GM18520 (cell line): Measurements from ENCODE around the gene TEX54.
"Not testable (repeated sequence)": the region's sequence is repeated elsewhere in the genome, so short reads cannot be mapped to it uniquely, and the experiment has no call there.

ENCODE experiments used
- ATAC-seq: cut with Tn5 transposase; IDR thresholded peaks from one replicate; pipeline ENCODE4 v1.9.1; 2021; ENCODE audit not compliant: unreplicated experiment

The TEX54 gene

GRCh38 chr11:62832336-62833234 lies at the start of gene TEX54:
Gene TEX54 (minus strand): TSS chr11:62832841.
- ATAC-seq, result no peak

DNA sequence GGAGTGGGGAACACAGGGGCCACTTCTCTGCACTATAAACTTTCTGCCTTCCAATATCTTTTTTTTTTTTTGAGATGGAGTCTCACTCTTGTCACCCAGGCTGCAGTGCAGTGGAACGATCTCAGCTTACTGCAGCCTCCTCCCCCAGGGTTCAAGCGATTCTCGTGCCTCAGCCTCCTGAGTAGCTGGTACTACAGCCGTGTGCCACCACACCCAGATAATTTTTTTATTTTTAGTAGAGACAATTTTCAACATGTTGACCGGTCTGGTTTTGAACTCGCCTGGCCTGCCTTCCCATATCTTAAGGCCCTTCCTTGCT lies 49.7 kb upstream of the TEX54 start:
- ATAC-seq, result no peak

DNA sequence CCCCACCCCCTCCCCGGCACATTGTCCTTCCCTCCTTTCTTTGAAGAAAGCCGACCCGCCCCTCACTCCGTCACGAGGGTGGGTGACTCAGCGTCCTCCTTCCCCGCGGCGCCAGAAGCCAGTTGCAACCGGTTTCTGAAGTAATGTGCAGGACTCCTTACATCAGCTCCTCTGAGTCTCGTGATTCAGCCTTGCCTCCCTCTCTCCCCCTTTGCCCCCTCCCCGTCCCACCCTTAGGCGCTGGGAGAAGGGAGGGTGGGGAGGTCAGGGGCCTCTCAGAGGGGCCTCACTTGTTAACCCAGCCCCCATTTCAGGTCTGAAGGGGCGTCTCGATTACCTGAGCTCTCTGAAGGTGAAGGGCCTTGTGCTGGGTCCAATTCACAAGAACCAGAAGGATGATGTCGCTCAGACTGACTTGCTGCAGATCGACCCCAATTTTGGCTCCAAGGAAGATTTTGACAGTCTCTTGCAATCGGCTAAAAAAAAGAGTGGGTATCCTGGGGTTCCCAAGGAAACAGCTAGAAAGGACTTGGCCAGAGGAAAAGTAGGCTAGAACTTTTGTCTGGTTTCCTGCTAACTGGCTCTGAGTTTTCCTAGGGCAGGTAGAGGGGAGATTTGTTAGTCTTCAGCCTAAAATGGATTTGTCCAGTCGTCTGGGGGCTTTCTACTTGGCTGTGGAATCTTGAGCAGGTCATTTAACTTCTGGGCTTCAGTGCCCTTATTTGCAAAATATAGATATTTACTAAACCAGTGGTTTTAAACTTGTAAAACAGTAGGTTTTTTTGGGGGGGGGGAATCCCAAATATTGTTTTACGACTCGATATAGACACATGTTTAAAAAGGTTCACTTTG lies 49.2 kb upstream of the TEX54 start:
- peak; percentile 23 for ATAC-seq

DNA sequence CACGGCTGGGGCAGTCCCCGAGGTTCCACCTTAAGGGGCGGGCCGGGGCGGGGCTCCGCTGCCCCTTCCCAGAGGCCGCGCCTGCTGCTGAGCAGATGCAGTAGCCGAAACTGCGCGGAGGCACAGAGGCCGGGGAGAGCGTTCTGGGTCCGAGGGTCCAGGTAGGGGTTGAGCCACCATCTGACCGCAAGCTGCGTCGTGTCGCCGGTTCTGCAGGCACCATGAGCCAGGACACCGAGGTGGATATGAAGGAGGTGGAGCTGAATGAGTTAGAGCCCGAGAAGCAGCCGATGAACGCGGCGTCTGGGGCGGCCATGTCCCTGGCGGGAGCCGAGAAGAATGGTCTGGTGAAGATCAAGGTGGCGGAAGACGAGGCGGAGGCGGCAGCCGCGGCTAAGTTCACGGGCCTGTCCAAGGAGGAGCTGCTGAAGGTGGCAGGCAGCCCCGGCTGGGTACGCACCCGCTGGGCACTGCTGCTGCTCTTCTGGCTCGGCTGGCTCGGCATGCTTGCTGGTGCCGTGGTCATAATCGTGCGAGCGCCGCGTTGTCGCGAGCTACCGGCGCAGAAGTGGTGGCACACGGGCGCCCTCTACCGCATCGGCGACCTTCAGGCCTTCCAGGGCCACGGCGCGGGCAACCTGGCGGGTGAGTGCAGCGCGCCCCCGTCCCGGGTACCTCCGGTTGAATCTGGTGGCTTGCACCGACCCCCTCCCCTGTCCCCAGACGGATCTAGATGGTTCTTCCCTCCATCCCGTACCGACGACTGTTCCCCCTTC lies 48.4 kb upstream of the TEX54 start, which contains the start of gene SLC3A2:
SLC3A2 (plus strand) TSS at position 94 of the 776 bp plus-strand sequence; CDS start at position 222, 128 bp downstream.
- ATAC-seq, result peak; percentile 61

DNA sequence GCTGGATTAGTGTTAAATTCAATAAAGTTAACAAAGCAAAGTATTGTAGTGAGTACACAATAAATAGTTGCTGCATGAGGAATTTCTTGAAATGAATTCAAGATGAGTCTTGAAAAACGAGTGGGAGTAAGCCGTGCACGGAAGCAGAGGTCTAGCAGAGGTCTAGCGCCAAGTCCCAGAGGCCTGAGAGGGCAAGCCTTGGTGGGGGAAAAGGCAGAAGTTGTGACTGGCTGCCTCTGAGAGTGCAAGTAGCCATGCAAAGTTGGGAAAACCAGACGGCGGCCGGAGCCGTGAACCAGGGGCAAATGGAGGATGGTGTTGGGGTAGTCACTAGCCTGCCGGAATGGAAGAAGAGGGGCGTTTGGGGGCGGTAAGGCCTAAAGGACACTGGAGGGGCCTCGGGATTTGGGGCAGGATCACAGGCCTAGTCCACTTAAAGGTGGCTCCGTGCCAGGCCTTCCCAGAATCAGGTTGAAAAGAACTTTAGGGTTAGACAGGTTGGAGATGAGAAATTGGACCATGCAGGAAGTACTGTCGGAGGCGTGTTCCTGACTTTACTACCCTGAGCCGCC lies 47.7 kb upstream of the TEX54 start:
- ATAC-seq, result no peak

DNA sequence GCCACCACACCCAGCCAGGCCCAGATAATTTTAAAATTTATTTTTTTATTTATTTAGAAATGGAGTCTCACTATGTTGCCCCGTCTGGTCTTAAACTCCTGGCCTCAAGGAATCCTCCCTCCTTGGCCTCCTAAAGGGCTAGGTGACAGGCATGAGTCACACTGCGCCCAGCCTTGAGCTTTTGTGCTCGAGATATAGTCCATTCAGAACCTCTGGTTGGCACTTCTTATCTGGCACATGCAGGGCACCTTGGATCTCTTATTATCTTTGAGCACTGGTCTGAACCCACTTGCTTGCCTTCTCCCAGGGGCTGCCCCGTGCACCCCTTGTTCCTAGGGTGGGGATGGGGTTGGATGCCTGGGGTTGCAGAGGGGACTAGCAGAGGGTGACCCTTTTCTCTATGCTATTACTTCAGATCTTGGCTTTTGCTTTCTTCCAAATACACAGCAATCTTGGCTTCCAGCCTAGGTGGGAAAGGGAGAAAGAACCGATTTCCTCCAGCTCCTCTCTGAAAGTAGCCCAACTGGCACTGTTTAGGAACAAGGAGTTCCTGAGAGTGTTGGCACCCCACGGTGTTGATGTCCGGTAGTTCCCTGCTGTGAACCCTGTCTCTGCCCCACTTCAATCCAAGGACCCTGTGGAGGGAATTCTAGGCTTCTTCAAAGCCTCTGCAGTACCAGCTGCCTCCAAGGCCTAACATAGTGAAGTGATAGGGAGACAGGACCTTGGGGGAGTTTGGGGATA lies 46.8 kb upstream of the TEX54 start:
- ATAC-seq, result no peak

DNA sequence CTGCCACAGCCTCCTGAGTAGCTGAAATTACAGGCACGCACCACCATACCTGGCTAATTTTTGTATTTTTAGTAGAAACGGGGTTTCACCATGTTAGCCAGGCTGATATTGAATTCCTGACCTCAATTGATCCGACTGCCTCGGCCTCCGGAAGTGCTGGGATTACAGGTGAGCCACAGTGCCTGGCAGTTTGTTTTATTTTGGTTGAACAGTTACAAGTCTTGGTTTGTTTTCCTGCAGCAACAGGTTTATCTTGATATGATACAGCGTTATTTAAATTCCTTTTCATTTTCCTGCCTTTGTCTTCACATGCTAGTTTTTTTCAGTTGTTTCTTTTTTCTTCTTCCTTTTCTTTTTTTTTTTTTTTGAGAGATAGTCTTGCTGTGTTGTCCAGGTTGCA lies 44.1 kb upstream of the TEX54 start:
- no peak for ATAC-seq

DNA sequence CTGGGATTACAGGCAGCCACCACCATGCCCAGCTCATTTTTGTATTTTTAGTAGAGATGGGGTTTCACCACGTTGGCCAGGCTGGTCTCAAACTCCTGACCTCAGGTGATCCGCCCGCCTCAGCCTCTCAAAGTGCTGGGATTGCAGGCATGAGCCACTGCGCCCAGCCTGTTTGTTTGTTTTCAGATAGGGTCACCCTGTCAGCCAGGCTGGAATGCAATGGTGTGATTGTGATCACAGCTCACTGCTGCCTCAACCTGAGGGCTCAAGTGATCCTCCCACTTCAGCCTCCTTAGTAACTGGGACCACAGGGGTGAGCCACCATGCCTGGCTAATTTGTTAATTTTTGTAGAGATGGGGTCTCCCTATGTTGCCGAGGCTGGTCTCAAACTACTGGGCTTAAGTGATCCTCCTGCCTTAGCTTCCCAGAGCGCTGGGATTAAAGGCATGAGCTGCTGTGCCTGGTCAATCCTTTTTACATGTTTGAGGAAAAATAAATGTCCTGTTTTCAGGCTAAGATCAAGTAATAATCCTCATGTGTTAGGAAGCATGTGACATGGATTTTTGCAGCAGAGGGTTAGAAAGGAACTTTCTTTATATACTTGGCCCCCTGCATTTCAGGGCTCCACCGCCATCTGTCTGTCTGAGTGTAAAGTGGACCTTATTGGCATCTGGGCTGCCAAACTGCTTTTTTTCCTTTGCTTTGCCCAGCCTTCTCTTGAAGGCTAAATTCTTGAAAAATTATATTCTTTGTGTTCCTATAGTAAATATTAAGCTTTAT lies 43.2 kb upstream of the TEX54 start:
- ATAC-seq, result no peak

GRCh38 chr11:62874851-62875250 lies 42.2 kb upstream of the TEX54 start:
- ATAC-seq, result no peak

- no peak for ATAC-seq
Measured at GRCh38 chr11:62865635-62866034, 33.0 kb upstream of the TEX54 start.

GRCh38 chr11:62863687-62864335 lies 31.2 kb upstream of the TEX54 start:
- ATAC-seq, result no peak

- not testable (repeated sequence) for ATAC-seq
Measured at GRCh38 chr11:62861564-62862192, 29.0 kb upstream of the TEX54 start.

GRCh38 chr11:62860835-62861563 lies 28.4 kb upstream of the TEX54 start:
- ATAC-seq, result no peak

GRCh38 chr11:62859281-62859703 lies 26.7 kb upstream of the TEX54 start:
- ATAC-seq, result not testable (repeated sequence)

DNA sequence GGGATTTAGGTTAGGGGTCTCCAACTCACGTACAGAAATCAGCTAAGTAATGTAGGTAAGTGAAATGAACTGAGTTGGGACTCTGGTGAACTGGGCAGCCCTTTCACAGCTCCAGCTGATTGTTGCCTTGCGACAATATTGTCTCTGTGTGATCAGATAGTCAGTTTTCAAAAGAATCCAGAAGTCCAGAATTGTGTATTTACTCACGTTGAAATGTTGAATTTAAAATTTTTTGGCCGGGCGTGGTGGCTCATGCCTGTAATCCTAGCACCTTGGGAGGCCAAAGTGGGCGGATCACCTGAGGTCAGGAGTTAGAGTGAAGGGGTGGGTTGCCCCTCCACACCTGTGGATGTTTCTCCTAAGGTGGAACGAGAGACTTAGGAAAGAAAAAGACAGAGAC lies 25.6 kb upstream of the TEX54 start:
- ATAC-seq, result no peak

DNA sequence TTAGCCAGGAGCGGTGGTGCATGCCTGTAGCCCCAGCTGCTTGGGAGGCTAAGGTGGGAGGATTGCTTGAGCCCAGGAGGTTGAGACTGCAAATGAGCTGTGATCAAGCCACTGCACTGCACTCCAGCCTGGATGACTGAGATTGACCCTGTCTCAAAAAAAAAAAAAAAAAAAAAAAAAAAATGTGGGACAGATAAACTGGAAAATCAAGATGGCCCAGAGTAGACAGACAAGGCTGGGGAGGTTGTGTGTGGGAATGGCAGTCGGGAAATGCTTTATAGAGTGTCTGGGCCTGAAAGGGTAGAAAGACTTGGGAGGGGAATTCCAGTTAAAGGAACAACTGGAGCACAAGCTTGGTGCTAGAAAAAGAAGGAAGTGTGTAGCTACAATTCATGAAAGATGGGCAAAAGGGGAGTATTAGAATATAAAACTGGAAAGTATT lies 24.9 kb upstream of the TEX54 start:
- no peak for ATAC-seq

DNA sequence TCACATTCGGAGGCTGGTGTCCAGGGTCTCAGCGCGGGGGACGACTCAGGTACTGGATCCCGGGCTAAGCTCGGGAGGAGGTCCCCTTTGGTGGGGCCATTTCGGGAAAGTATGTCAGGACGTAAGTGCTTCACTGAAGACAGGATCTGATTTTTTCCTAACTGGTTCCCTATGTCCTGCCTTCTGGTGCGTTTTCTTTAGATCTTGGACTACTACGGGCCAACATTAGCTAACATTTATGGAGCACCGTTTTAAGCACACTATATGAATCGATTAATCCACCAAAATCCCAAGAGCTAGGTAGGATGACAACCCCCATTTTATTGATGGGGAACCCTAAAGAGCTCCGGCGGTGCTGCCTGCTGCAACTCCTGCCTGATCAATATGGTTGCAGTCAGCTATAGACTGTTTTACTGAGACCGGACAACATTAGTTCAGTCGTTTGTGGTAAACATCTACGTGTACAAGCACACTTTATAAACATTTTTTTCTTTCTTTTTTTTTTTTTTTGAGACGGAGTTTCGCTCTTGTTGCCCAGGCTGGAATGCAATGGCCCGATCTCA lies 23.8 kb upstream of the TEX54 start:
- no peak for ATAC-seq
